Body of pancreas (tissue), 4 donors: ENCODE data around the gene PHC2.

Experiments used
- CTCF ChIP-seq, 7 experiments: fragments of 450-650 bp in 4 of 7; fragments of 200-600 bp in 3 of 7; sonication (generic) in 3 of 7; IDR thresholded peaks; one replicate each; pipeline ENCODE4 v1.5.1; 2016 to 2019; ENCODE audit warnings: antibody characterized with exemption in 7 of 7
- POLR2A ChIP-seq, 3 donors: fragments of 450-650 bp; IDR thresholded peaks; one replicate each; pipeline ENCODE4 v1.6.1; 2016; ENCODE audit warnings: antibody characterized with exemption in 3 of 3, mild to moderate bottlenecking in 2 of 3

DNA sequence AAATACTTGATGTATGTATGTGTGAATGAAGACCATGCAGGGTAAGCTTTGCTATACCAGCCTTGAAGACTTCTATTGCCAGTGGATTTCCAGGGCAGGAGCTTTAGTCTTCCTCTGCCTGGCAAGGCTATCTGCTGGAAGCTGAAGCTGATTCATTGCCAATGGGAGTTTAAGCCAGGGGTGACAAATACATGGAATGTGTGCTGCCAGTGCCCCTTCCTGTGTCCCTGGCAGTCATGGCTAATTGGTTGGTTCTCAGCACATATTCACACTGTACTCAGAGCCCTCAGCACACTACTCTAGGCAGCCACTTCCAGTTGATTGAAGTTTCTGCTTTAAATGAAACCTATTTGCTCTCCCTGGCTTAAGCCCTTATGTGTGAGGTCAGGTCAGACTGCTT lies 43.0 kb upstream of the PHC2 start:
- TF ChIP-seq CTCF (IDR thresholded peaks at IDR 0.05), result no peak
- no peak for TF ChIP-seq POLR2A (IDR thresholded peaks at IDR 0.05)
